ENCODE measurements around the gene FAM204A. TPM values are rescaled to one million over a fixed set of nuclear protein-coding genes. Genes with fewer than 3 reads are reported as not detected.

The FAM204A gene
- total and polyA plus RNA-seq, 11 donors = 21.8 to 75.1 (median 58.3) TPM

- WGBS, 4 donors = 90 to 100% (median 98%) methylated on average over 1 of the region's 1 CpG
- ATAC-seq = peak in 1 of 4 donors; percentile 27
- peaks cover 0 to 9% (median 5%) of the 10 kb centered on the region in 12 donors for H3K9me3 ChIP-seq
- no peak for TF ChIP-seq POLR2A (IDR thresholded peaks at IDR 0.05)
- TF ChIP-seq CTCF (IDR thresholded peaks at IDR 0.05) = no peak
- peaks cover 0 to 17% (median 6%) of the 10 kb centered on the region in 9 donors for H3K27me3 ChIP-seq
- intact Hi-C loops (cut with DNase I) = no loop called here
- H3K36me3 ChIP-seq = no peaks in the 10 kb centered on the region
- no peak overlapping the region for H3K27ac ChIP-seq
- no peaks in the 10 kb centered on the region for H3K4me1 ChIP-seq
- DNase-seq = no peak
- no peak overlapping the region for H3K4me3 ChIP-seq
These were observed 59.5 kb downstream of the FAM204A start for GRCh38 chr10:118282670-118283069.

- H3K27ac ChIP-seq = no peak overlapping the region
- DNase-seq (no peak), ATAC-seq (no peak)
- H3K9me3 ChIP-seq = peaks cover 0 to 13% (median 8%) of the 10 kb centered on the region in 12 donors
- H3K4me3 ChIP-seq = no peak overlapping the region
- intact Hi-C loops (cut with DNase I) = no loop called here
- no peaks in the 10 kb centered on the region for H3K4me1 ChIP-seq
- peaks cover 0 to 5% (median 0%) of the 10 kb centered on the region in 9 donors for H3K27me3 ChIP-seq
- no peak for TF ChIP-seq POLR2A (IDR thresholded peaks at IDR 0.05)
- TF ChIP-seq CTCF (IDR thresholded peaks at IDR 0.05) = no peak
- H3K36me3 ChIP-seq = no peaks in the 10 kb centered on the region
These were observed 63.5 kb downstream of the FAM204A start for GRCh38 chr10:118278649-118279048.

- H3K27ac ChIP-seq = no peak overlapping the region
- no peak overlapping the region for H3K4me3 ChIP-seq
- ATAC-seq = no peak
- H3K9me3 ChIP-seq = peaks cover 0 to 13% (median 8%) of the 10 kb centered on the region in 12 donors
- TF ChIP-seq POLR2A (IDR thresholded peaks at IDR 0.05) (no peak), CTCF (IDR thresholded peaks at IDR 0.05) (no peak)
- 83 to 94% (median 90%) methylated on average over 2 of the region's 2 CpGs for WGBS, 4 donors
- intact Hi-C loops (cut with DNase I) = no loop called here
- peaks cover 0 to 5% (median 0%) of the 10 kb centered on the region in 9 donors for H3K27me3 ChIP-seq
- no peaks in the 10 kb centered on the region for H3K4me1 ChIP-seq
- H3K36me3 ChIP-seq = no peaks in the 10 kb centered on the region
- no peak for DNase-seq
These were observed 64.3 kb downstream of the FAM204A start for GRCh38 chr10:118277871-118278270.

GRCh38 chr10:118276727-118277126 lies 65.4 kb downstream of the FAM204A start:
- no peak for DNase-seq
- Histone ChIP-seq H3K27ac (no peak overlapping the region), H3K27me3 (peaks cover 0 to 12% (median 5%) of the 10 kb centered on the region in 9 donors), H3K9me3 (peaks cover 0 to 13% (median 8%) of the 10 kb centered on the region in 12 donors), H3K36me3 (no peaks in the 10 kb centered on the region), H3K4me1 (peaks cover 0 to 5% (median 0%) of the 10 kb centered on the region in 12 donors), H3K4me3 (no peak overlapping the region)
- intact Hi-C loops (cut with DNase I) = no loop called here
- ATAC-seq = no peak
- 53 to 73% (median 60%) methylated on average over 2 of the region's 2 CpGs for WGBS, 4 donors
- TF ChIP-seq CTCF (IDR thresholded peaks at IDR 0.05) (no peak), POLR2A (IDR thresholded peaks at IDR 0.05) (no peak)

Data from heart left ventricle (tissue), 16 donors.